H9 (cell line): ENCODE results near the gene ST14. TPM values are rescaled to one million over a fixed set of nuclear protein-coding genes. Genes with fewer than 3 reads are reported as not detected.

ENCODE experiments used
- DNase-seq: peaks from one replicate; pipeline ENCODE4 v3.0.0-alpha.2; 2017
- H2AFZ ChIP-seq: one replicate; pipeline ENCODE4 v1.6.1; 2013; ENCODE audit warnings: mild to moderate bottlenecking, low read length, control low read depth, moderate library complexity
- H2AK5ac ChIP-seq: 2 replicates; pipeline ENCODE4 v1.6.1; 2013; ENCODE audit warnings: low read length, control low read depth, mixed read lengths; ENCODE audit not compliant: insufficient read length
- H2BK120ac ChIP-seq: one replicate; pipeline ENCODE4 v1.6.1; 2013; ENCODE audit warnings: low read depth, mild to moderate bottlenecking, low read length, control low read depth, inconsistent platforms; ENCODE audit not compliant: poor library complexity, severe bottlenecking
- H2BK12ac ChIP-seq: 2 replicates; pipeline ENCODE4 v1.6.1; 2013; ENCODE audit warnings: low read length, control low read depth, mixed read lengths, low read depth; ENCODE audit not compliant: insufficient read length
- H2BK15ac ChIP-seq: 2 replicates; pipeline ENCODE4 v1.6.1; 2013; ENCODE audit warnings: low read depth, low read length, control low read depth
- H2BK20ac ChIP-seq: one replicate; pipeline ENCODE4 v1.6.1; 2013; ENCODE audit warnings: low read depth, mild to moderate bottlenecking, low read length, control low read depth, inconsistent platforms; ENCODE audit not compliant: poor library complexity, severe bottlenecking
- H2BK5ac ChIP-seq: 2 replicates; pipeline ENCODE4 v1.6.1; 2013; ENCODE audit warnings: low read length, control low read depth, mixed read lengths; ENCODE audit not compliant: insufficient read length
- H3K14ac ChIP-seq: 2 replicates; pipeline ENCODE4 v1.6.1; 2013; ENCODE audit warnings: low read length, control low read depth; ENCODE audit not compliant: insufficient read depth
- H3K18ac ChIP-seq: 2 replicates; pipeline ENCODE4 v1.6.1; 2013; ENCODE audit warnings: low read depth, mild to moderate bottlenecking, mixed read lengths, low read length, control low read depth; ENCODE audit not compliant: insufficient read length
- H3K23ac ChIP-seq: 2 replicates; pipeline ENCODE4 v1.6.1; 2013; ENCODE audit warnings: low read length, control low read depth, mixed read lengths, low read depth; ENCODE audit not compliant: insufficient read length
- H3K23me2 ChIP-seq: 2 replicates; pipeline ENCODE4 v1.6.1; 2013; ENCODE audit warnings: low read depth, mild to moderate bottlenecking, mixed read lengths, low read length, control low read depth; ENCODE audit not compliant: insufficient read length, poor library complexity, severe bottlenecking
- H3K27ac ChIP-seq: 2 replicates; pipeline ENCODE4 v1.5.1; 2013; ENCODE audit warnings: low read length, control low read depth, mixed read lengths, low read depth; ENCODE audit not compliant: insufficient read length
- H3K27me3 ChIP-seq: 2 replicates; pipeline ENCODE4 v1.6.1; 2013; ENCODE audit warnings: low read length, control low read depth, inconsistent platforms; ENCODE audit not compliant: insufficient read depth
- H3K4ac ChIP-seq: 2 replicates; pipeline ENCODE4 v1.6.1; 2013; ENCODE audit warnings: low read depth, mild to moderate bottlenecking, control low read depth, inconsistent platforms, low read length, moderate library complexity
- H3K4me1 ChIP-seq: 2 replicates; pipeline ENCODE4 v1.6.1; 2013; ENCODE audit warnings: low read length, control low read depth, inconsistent platforms; ENCODE audit not compliant: insufficient read depth
- H3K4me2 ChIP-seq: 2 replicates; pipeline ENCODE4 v1.6.1; 2013; ENCODE audit warnings: low read length, control low read depth, mixed read lengths; ENCODE audit not compliant: insufficient read length, insufficient read depth
- H3K56ac ChIP-seq: 2 replicates; pipeline ENCODE4 v1.6.1; 2013; ENCODE audit warnings: low read depth, mild to moderate bottlenecking, mixed read lengths, low read length, control low read depth; ENCODE audit not compliant: insufficient read length
- H3K79me1 ChIP-seq: 2 replicates; pipeline ENCODE4 v1.6.1; 2013; ENCODE audit warnings: low read depth, mild to moderate bottlenecking, moderate library complexity, low read length, control low read depth, inconsistent platforms; ENCODE audit not compliant: insufficient read depth, poor library complexity, severe bottlenecking
- H3K79me2 ChIP-seq: 2 replicates; pipeline ENCODE4 v1.6.1; 2013; ENCODE audit warnings: low read length, control low read depth, inconsistent platforms; ENCODE audit not compliant: insufficient read depth
- H3K9ac ChIP-seq: 2 replicates; pipeline ENCODE4 v1.6.1; 2013; ENCODE audit warnings: low read length, control low read depth, mixed read lengths; ENCODE audit not compliant: insufficient read length; ENCODE audit errors: extremely low read depth
- H3K9me3 ChIP-seq: one replicate; pipeline ENCODE4 v1.6.1; 2013; ENCODE audit warnings: low read depth, low read length, inconsistent platforms; ENCODE audit not compliant: control insufficient read depth
- H3T11ph ChIP-seq: one replicate; pipeline ENCODE4 v1.6.1; 2013; ENCODE audit warnings: mild to moderate bottlenecking, low read length, control low read depth, inconsistent platforms
- H4K20me1 ChIP-seq: one replicate; pipeline ENCODE4 v1.6.1; 2013; ENCODE audit not compliant: control insufficient read depth, insufficient read length, insufficient read depth
- H4K5ac ChIP-seq: 2 replicates; pipeline ENCODE4 v1.6.1; 2013; ENCODE audit warnings: low read depth, mild to moderate bottlenecking, mixed read lengths, low read length, control low read depth; ENCODE audit not compliant: insufficient read length
- H4K8ac ChIP-seq: replicated peaks from 2 replicates; pipeline ENCODE4 v1.6.1; 2013; ENCODE audit warnings: low read length, control low read depth, mixed read lengths, low read depth; ENCODE audit not compliant: insufficient read length
- H4K91ac ChIP-seq: 2 replicates; pipeline ENCODE4 v1.6.1; 2013; ENCODE audit warnings: low read depth, mild to moderate bottlenecking, moderate library complexity, mixed read lengths, low read length, control low read depth; ENCODE audit not compliant: insufficient read length
- H3K27ac Mint-ChIP-seq, 3 experiments: 2 replicates in 2 of 3; 3 replicates in 1 of 3; pipeline ENCODE4 v1.8.0; 2020 to 2021; ENCODE audit warnings: mixed read lengths in 3 of 3, mild to moderate bottlenecking in 1 of 3, moderate library complexity in 1 of 3
- H3K27me3 Mint-ChIP-seq: 2 replicates; pipeline ENCODE4 v1.8.0; 2021; ENCODE audit warnings: low read depth, mild to moderate bottlenecking, moderate library complexity, mixed read lengths
- H3K36me3 Mint-ChIP-seq, 3 experiments: 2 replicates in 2 of 3; 3 replicates in 1 of 3; pipeline ENCODE4 v1.8.0; 2020 to 2021; ENCODE audit warnings: low read depth in 3 of 3, mixed read lengths in 3 of 3; ENCODE audit not compliant: insufficient read depth in 1 of 3
- H3K4me1 Mint-ChIP-seq, 2 experiments: 2 replicates each; pipeline ENCODE4 v1.8.0; 2020; ENCODE audit warnings: mixed read lengths in 2 of 2
- H3K4me3 Mint-ChIP-seq, 2 experiments: 2 replicates in 1 of 2; 3 replicates in 1 of 2; pipeline ENCODE4 v1.8.0; 2020 to 2021; ENCODE audit warnings: mild to moderate bottlenecking in 2 of 2, mixed read lengths in 2 of 2, moderate library complexity in 1 of 2
- H3K9me3 Mint-ChIP-seq, 2 experiments: 2 replicates in 1 of 2; 3 replicates in 1 of 2; pipeline ENCODE4 v1.8.0; 2020; ENCODE audit warnings: mild to moderate bottlenecking in 2 of 2, mixed read lengths in 2 of 2, moderate library complexity in 1 of 2
- CTCF ChIP-seq: fragments of 200-600 bp; sonication (generic); conservative IDR thresholded peaks from 3 replicates; pipeline ENCODE4 v1.8.0; 2021; ENCODE audit warnings: antibody characterized with exemption, mild to moderate bottlenecking
- WGBS: extraction: QIAGEN DNeasy Blood & Tissue Kit; methylation state at CpG from one replicate; pipeline ENCODE4 v1.1.7; 2013; ENCODE audit warnings: missing lambda C conversion rate, low lambda C conversion rate, mixed read lengths; ENCODE audit not compliant: insufficient read length; ENCODE audit errors: extremely low coverage; 5-methylcytosine and 5-hydroxymethylcytosine counted together
- total RNA-seq: library from RNA; stranded (reverse); gene quantifications from 2 replicates; pipeline ENCODE4 v1.2.1, GENCODE V29; 2021

ST14 gene
- total RNA-seq, 1 experiment from 2014 or later = 22.4 TPM

GRCh38 chr11:130223291-130223971 is 63.8 kb downstream of the ST14 start:
- H2BK120ac ChIP-seq = no peak overlapping the region
- no peak overlapping the region for H2AK5ac ChIP-seq
- H3K4ac ChIP-seq = no peak overlapping the region
- no peak overlapping the region for H2BK5ac ChIP-seq
- no peaks in the 10 kb centered on the region for H3K4me1 ChIP-seq
- H2BK15ac ChIP-seq = no peak overlapping the region
- no peak overlapping the region for H3K27ac ChIP-seq
- H3K23ac ChIP-seq = no peak overlapping the region
- H2AFZ ChIP-seq = no peak overlapping the region
- Mint-ChIP-seq H3K27me3 (no peaks in the 10 kb centered on the region), H3K4me1 (no peaks in the 10 kb centered on the region), H3K4me3 (no peak overlapping the region), H3K9me3 (no peaks in the 10 kb centered on the region), H3K36me3 (peaks cover 0 to 5% (median 0%) of the 10 kb centered on the region in 3 experiments; a peak in 2 of 7 replicates), H3K27ac (peak overlapping the region in 1 of 3 experiments; percentile 87; a peak in 1 of 7 replicates)
- no peak overlapping the region for H2BK12ac ChIP-seq
- no peak overlapping the region for H3K18ac ChIP-seq
- no peak overlapping the region for H3T11ph ChIP-seq
- no peak overlapping the region for H4K91ac ChIP-seq
- no peak overlapping the region for H3K9ac ChIP-seq
- no peak overlapping the region for H2BK20ac ChIP-seq
- TF ChIP-seq CTCF = no peak
- no peak overlapping the region for H3K14ac ChIP-seq
- no peak overlapping the region for H3K56ac ChIP-seq
- DNase-seq = no peak
- H3K9me3 ChIP-seq = no peaks in the 10 kb centered on the region
- no peaks in the 10 kb centered on the region for H3K79me2 ChIP-seq
- no peaks in the 10 kb centered on the region for H3K79me1 ChIP-seq
- no peaks in the 10 kb centered on the region for H3K23me2 ChIP-seq
- H3K27me3 ChIP-seq = no peaks in the 10 kb centered on the region
- no CpG with 5 or more reads among the region's 12 CpGs for WGBS
- H3K4me2 ChIP-seq = no peak overlapping the region
- H4K20me1 ChIP-seq = peaks cover 2% of the 10 kb centered on the region
- H4K5ac ChIP-seq = no peak overlapping the region
- H4K8ac ChIP-seq = no peak overlapping the region
